Measurements from ENCODE around the gene MRPL2.

MRPL2 gene

DNA sequence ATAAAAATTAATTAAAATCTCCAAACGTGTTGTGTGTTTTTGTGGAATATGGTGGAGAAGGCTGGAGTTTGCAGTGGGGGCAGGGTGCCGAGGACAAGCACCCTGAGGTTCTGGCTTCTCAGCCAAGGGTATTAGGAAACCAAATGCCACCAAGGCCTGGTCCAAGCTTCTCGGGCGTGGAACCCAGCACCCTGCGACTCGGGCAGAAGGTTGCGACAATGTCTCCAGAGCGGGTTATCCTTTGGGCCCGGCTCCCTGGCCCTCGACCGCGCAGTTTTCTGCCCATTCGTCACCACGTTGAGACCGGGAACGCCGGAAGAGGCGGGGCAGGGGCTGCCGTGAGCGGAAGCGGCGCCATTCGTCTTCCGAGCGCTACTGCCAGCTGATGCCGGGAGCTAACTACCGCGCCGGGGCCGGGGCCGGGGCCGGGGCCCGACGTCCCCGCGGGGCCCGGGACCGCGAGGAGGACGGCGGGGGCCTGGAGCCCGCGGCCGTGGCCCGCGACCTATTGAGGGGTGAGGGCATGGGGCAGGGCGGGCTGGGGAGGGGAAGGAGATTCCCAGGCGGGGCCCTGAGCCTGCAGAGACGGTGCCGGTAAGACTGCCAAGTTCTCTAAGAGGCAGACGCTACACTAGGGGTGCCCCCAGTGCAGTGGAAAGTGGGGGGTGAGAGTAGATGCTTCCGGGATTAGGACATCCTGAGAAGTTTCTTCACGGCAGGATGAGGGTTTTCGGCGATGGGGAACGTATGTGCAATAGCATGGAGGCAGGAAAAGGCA, 37.8 kb downstream of the MRPL2 start, which contains the start of gene RRP36:
Gene RRP36 (plus strand): TSS at position 354 of the 778 bp plus-strand sequence. CDS start 32 bp downstream, at position 386.
- in situ Hi-C loops (cut with HindIII; ENCODE audit: low sequenced_read_pairs): no loop called here
- peak; percentile 63 for DNase-seq (ENCODE audit: low read depth, low spot score)
- peak within 1 kb of the TSS; percentile 99 for H3K4me3 ChIP-seq (ENCODE audit: low read depth, low read length)
- TF ChIP-seq, protein P1, sequence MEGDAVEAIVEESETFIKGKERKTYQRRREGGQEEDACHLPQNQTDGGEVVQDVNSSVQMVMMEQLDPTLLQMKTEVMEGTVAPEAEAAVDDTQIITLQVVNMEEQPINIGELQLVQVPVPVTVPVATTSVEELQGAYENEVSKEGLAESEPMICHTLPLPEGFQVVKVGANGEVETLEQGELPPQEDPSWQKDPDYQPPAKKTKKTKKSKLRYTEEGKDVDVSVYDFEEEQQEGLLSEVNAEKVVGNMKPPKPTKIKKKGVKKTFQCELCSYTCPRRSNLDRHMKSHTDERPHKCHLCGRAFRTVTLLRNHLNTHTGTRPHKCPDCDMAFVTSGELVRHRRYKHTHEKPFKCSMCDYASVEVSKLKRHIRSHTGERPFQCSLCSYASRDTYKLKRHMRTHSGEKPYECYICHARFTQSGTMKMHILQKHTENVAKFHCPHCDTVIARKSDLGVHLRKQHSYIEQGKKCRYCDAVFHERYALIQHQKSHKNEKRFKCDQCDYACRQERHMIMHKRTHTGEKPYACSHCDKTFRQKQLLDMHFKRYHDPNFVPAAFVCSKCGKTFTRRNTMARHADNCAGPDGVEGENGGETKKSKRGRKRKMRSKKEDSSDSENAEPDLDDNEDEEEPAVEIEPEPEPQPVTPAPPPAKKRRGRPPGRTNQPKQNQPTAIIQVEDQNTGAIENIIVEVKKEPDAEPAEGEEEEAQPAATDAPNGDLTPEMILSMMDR (IDR thresholded peaks at IDR 0.05; ENCODE audit: low read depth, low read length): no peak

GRCh38 chr6:43020847-43021246, 38.4 kb downstream of the MRPL2 start:
- peak overlapping the region; percentile 99 for H3K4me3 ChIP-seq (ENCODE audit: low read depth, low read length)
- TF ChIP-seq, protein P1 (IDR thresholded peaks at IDR 0.05; ENCODE audit: low read depth, low read length): no peak
- in situ Hi-C loops (cut with HindIII; ENCODE audit: low sequenced_read_pairs): no loop called here
- DNase-seq (ENCODE audit: low read depth, low spot score): no peak

DNA sequence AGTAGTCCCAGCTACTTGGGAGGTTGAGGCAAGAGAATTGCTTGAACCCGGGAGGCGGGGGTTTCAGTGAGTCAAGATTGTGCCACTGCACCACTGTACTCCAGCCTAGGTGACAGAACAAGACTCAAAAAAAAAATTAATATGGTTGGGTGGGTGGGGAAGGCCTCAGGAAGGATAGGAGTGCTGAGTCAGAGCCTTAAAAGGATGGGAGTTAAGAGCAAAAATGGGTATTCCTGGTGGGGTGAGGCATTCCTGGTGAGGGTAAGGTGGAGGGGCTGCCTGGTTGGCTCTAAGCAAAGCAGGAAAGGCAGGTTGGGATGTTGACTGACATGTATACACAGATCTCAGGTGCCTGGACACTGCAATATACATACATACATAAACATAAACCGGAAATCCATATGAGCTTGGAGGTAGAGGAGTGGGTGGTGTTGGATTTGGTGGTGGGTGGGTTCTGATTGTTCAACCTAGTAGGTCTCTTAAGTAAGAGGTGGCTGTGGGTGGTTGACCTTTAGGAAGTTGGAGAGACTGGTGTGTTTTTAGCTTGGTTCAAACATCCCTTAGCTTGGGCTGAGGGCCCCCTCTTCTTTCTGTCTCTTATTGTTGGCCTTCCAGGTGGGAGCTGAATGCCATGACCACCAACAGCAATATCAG, 39.1 kb downstream of the MRPL2 start:
- TF ChIP-seq, protein P1 (IDR thresholded peaks at IDR 0.05; ENCODE audit: low read depth, low read length): no peak
- no peak for DNase-seq (ENCODE audit: low read depth, low spot score)
- H3K4me3 ChIP-seq (ENCODE audit: low read depth, low read length): no peak overlapping the region

GRCh38 chr6:43019152-43019551, 40.1 kb downstream of the MRPL2 start:
- no peak for DNase-seq (ENCODE audit: low read depth, low spot score)
- H3K4me3 ChIP-seq (ENCODE audit: low read depth, low read length): no peak overlapping the region
- TF ChIP-seq, protein P1 (IDR thresholded peaks at IDR 0.05; ENCODE audit: low read depth, low read length): no peak
- in situ Hi-C loops (cut with HindIII; ENCODE audit: low sequenced_read_pairs): no loop called here

More for the DNA sequence above, 39.1 kb downstream of the MRPL2 start:
- in situ Hi-C loops (cut with HindIII; ENCODE audit: low sequenced_read_pairs): no loop called here

DNA sequence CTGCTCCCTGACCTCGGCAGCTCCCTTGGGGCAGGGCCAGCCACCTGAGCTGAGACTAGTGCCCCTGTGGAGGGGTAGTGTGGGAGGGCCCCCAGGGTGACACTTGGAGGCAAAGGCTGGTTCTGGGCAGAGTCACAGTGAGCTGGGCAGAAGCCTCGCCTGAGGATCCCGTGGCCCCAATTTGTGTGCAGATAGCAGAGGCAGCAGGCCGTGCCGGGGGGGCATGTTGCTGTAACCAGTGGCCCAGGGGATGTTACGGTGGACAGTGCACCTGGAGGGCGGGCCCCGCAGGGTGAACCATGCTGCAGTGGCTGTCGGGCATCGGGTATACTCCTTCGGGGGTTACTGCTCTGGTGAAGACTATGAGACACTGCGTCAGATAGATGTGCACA, 42.3 kb downstream of the MRPL2 start:
- in situ Hi-C loops (cut with HindIII; ENCODE audit: low sequenced_read_pairs): no loop called here
- H3K4me3 ChIP-seq (ENCODE audit: low read depth, low read length): no peak overlapping the region
- TF ChIP-seq, protein P1 (IDR thresholded peaks at IDR 0.05; ENCODE audit: low read depth, low read length): no peak
- DNase-seq (ENCODE audit: low read depth, low spot score): no peak

DNA sequence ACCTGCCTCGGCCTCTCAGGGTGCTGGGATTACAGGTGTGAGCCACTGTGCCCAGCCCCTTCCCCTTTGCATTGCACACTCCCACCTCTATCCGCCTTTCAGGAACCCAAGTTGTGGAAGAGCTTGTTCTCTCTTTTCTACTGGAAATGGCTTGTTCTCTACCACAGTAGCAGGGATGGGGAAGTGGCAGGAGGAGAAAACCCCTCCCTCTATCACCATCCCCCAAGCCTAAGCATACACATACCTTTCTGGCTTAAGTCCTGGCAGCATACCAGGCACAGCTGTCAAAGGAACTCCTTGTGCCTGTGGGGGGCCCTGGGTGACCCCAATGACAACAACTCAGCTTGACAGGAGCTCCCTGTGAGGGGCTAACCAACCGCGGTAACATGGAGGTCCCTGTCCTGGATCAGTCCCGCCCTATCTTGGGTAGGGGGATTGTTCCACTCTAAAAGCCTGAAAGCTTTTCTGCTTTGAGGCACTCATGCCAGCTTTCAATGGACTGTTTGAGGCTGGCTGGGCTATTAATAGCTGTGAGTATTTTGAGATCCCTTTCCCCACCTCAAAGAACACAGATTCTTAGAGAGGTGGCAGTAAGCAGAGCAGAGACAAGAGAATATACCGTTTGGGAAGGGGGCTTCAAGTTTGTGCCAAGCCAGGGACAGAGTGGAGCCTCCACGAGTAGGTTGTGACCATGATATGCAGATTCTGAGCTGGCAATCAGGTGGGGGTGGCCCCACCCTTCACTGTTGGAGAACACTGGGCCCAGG, 42.9 kb downstream of the MRPL2 start:
- in situ Hi-C loops (cut with HindIII; ENCODE audit: low sequenced_read_pairs): no loop called here
- no peak overlapping the region for H3K4me3 ChIP-seq (ENCODE audit: low read depth, low read length)
- TF ChIP-seq, protein P1 (IDR thresholded peaks at IDR 0.05; ENCODE audit: low read depth, low read length): no peak
- DNase-seq (ENCODE audit: low read depth, low spot score): no peak
